ENCODE measurements around the gene EIF4B. TPM values are rescaled to one million over a fixed set of nuclear protein-coding genes. Genes with fewer than 3 reads are reported as not detected.

Gene EIF4B
- total RNA-seq, 1 donor from 2014 or later = 1,381 TPM

- DNase-seq = no peak
These were observed 64.7 kb downstream of the EIF4B start for GRCh38 chr12:53070877-53071492.

GRCh38 chr12:53071591-53072551 lies 65.6 kb downstream of the EIF4B start:
- no peak for DNase-seq

GRCh38 chr12:53073881-53074280 lies 67.6 kb downstream of the EIF4B start:
- DNase-seq = no peak

GRCh38 chr12:53074283-53074998 lies 68.2 kb downstream of the EIF4B start:
- no peak for DNase-seq

- DNase-seq = no peak
These were observed 68.7 kb downstream of the EIF4B start for GRCh38 chr12:53074999-53075370.

GRCh38 chr12:53076461-53076860 lies 70.2 kb downstream of the EIF4B start:
- DNase-seq = no peak

GRCh38 chr12:53077030-53077429 lies 70.8 kb downstream of the EIF4B start:
- DNase-seq = no peak

GRCh38 chr12:53078425-53079225 lies 72.4 kb downstream of the EIF4B start:
- no peak for DNase-seq

- DNase-seq = peak; percentile 98
These were observed 73.2 kb downstream of the EIF4B start, which contains the start of gene SPRYD3 for GRCh38 chr12:53079226-53080117. SPRYD3 (minus strand) TSS chr12:53079390; CDS start chr12:53079333, 57 bp downstream.

GRCh38 chr12:53082637-53083175 lies 76.5 kb downstream of the EIF4B start:
- DNase-seq = no peak

- DNase-seq = no peak
These were observed 80.1 kb downstream of the EIF4B start for GRCh38 chr12:53086361-53086760.

- no peak for DNase-seq
These were observed 83.8 kb downstream of the EIF4B start for GRCh38 chr12:53090105-53090504.

GRCh38 chr12:53090554-53090953 lies 84.3 kb downstream of the EIF4B start:
- DNase-seq = no peak

GRCh38 chr12:53091756-53092155 lies 85.5 kb downstream of the EIF4B start:
- no peak for DNase-seq

Small RNA genes lying within 50 kb of the gene (small RNA-seq; reads per million reads assigned to genes)
- gene MIR6757 = not detected

Other genes with a start within 250 kb of the EIF4B start
- gene KRT76, start 229.1 kb upstream of the EIF4B start, total RNA-seq = not detected
- not detected for gene KRT3, start 210.3 kb upstream of the EIF4B start, total RNA-seq
- 0.94 TPM for gene KRT4, start 192.3 kb upstream of the EIF4B start, total RNA-seq
- not detected for gene KRT79, start 172.1 kb upstream of the EIF4B start, total RNA-seq
- gene KRT78, start 157.5 kb upstream of the EIF4B start, total RNA-seq = 1.9 TPM
- not detected for gene KRT8, start 101.4 kb upstream of the EIF4B start, total RNA-seq
- gene KRT18, start 57.3 kb upstream of the EIF4B start, total RNA-seq = 1.6 TPM
- 11.1 TPM for gene TNS2, start 43.6 kb downstream of the EIF4B start, total RNA-seq
- gene SPRYD3, start 72.9 kb downstream of the EIF4B start, total RNA-seq = 29.6 TPM
- 6.2 TPM for gene IGFBP6, start 91.2 kb downstream of the EIF4B start, total RNA-seq
- not detected for gene SOAT2, start 97.0 kb downstream of the EIF4B start, total RNA-seq
- gene ZNF740, start 174.3 kb downstream of the EIF4B start, total RNA-seq = 19.7 TPM
- 26.0 TPM for gene CSAD, start 174.5 kb downstream of the EIF4B start, total RNA-seq
- not detected for gene ITGB7, start 200.8 kb downstream of the EIF4B start, total RNA-seq
- gene RARG, start 225.8 kb downstream of the EIF4B start, total RNA-seq = 7.6 TPM